Measurements from ENCODE around the gene MIS18BP1.

Gene MIS18BP1

GRCh38 chr14:45194964-45195363 is 58.0 kb downstream of the MIS18BP1 start:
- FAIRE-seq (peak; percentile 54), DNase-seq (ENCODE audit: insufficient read length) (no peak)
- TF ChIP-seq POLR2A (IDR thresholded peaks at IDR 0.05; ENCODE audit: low read depth, low read length) (no peak), POLR2AphosphoS5 (IDR thresholded peaks at IDR 0.05; ENCODE audit: low read depth, low read length) (no peak), TAF1 (IDR thresholded peaks at IDR 0.05; ENCODE audit: borderline replicate concordance, low read depth, low read length) (no peak)

DNA sequence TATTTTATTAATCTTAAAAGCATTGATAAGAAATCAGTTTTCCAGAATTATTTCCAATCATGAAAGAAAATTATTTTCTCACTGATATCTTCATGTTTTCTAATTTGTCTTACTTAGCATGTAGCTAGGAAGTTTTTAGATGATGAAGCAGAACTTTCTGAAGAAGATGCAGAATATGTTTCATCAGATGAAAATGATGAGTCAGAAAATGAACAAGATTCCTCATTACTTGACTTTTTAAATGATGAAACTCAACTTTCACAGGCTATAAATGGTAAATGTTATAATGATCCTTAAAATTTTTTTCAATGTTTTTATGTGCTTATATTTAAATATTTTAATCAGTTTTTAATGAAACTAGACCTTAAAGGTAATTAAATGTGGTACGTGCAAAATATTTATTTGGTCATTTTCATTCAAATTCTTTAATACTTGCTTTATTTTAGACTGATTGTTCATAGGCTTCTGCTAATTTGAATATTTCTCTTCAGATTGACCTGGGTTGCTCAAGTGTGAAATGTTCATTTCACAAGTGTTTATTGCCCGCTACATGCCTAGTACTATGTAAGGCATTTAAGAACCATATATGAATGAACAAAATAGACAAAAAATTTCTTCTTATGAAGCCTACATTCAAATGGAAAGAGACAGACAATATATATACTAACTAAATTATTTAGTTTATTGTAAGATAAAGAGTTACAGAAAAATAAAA is 67.7 kb downstream of the MIS18BP1 start:
- TF ChIP-seq TAF1 (IDR thresholded peaks at IDR 0.05; ENCODE audit: borderline replicate concordance, low read depth, low read length) (no peak), POLR2AphosphoS5 (IDR thresholded peaks at IDR 0.05; ENCODE audit: low read depth, low read length) (no peak), POLR2A (IDR thresholded peaks at IDR 0.05; ENCODE audit: low read depth, low read length) (no peak)
- FAIRE-seq = no peak
- no peak for DNase-seq (ENCODE audit: insufficient read length)

DNA sequence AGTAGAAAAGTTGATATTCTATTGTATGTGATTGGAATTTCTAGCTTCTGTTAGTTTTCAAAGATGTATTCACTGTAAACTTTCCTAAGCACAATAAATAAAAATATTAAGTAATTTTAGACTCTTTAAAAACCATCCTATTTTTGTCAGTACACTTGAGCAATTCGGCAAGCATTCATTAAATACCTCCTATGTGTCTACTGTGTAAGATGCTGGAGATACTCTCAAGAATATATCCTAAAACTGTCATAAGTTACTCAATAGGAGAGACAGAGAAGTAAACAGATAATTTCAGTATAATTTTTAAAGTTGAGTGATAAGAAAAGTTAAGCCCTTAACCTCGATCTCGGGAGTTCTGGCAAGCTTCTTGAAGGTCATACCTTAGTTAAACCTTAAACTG is 71.2 kb downstream of the MIS18BP1 start:
- FAIRE-seq (no peak), DNase-seq (ENCODE audit: insufficient read length) (no peak)
- no peak for TF ChIP-seq POLR2AphosphoS5 (IDR thresholded peaks at IDR 0.05; ENCODE audit: low read depth, low read length)
- no peak for TF ChIP-seq POLR2A (IDR thresholded peaks at IDR 0.05; ENCODE audit: low read depth, low read length)
- no peak for TF ChIP-seq TAF1 (IDR thresholded peaks at IDR 0.05; ENCODE audit: borderline replicate concordance, low read depth, low read length)

GRCh38 chr14:45181329-45181728 is 71.7 kb downstream of the MIS18BP1 start:
- DNase-seq (ENCODE audit: insufficient read length) (no peak), FAIRE-seq (no peak)
- no peak for TF ChIP-seq POLR2AphosphoS5 (IDR thresholded peaks at IDR 0.05; ENCODE audit: low read depth, low read length)
- no peak for TF ChIP-seq POLR2A (IDR thresholded peaks at IDR 0.05; ENCODE audit: low read depth, low read length)
- TF ChIP-seq TAF1 (IDR thresholded peaks at IDR 0.05; ENCODE audit: borderline replicate concordance, low read depth, low read length) = no peak

DNA sequence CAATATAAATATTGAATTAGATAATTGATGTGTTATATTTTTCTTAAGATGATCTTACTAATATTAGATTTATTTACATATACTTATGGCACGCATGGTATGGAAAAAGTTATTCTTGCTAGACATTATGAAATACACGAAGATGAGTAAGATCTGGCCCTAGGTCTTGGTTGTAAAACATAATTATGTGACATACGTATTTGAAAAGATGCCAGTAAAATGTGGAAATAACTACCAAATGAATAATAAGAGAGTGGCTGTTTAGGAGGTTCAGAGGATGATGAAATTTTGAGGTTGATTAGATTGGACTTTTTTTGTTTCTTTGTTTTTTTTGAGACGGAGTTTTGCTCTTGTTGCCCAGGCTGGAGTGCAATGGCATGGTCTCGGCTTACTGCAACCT is 75.9 kb downstream of the MIS18BP1 start:
- DNase-seq (ENCODE audit: insufficient read length) = no peak
- FAIRE-seq = no peak
- TF ChIP-seq POLR2A (IDR thresholded peaks at IDR 0.05; ENCODE audit: low read depth, low read length) (no peak), POLR2AphosphoS5 (IDR thresholded peaks at IDR 0.05; ENCODE audit: low read depth, low read length) (no peak), TAF1 (IDR thresholded peaks at IDR 0.05; ENCODE audit: borderline replicate concordance, low read depth, low read length) (no peak)

DNA sequence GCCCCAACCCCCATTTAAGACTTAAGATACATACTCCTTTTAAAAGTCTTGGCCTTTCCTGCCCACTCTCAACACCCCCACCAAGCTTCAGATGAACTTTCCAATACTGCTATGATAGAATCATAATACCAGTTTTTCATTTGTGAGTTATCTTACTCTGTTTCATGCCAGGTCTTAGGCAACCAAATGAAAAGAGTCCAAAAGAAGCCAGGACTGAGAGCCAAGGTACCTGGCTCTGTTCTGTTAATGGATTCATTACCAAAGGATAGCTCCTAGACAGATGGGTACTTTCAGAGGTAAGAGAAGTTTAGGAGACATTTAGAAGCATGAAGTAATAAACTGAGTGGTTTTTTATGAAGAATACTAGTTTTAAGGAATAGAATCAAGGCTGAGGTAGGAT is 83.1 kb downstream of the MIS18BP1 start:
- FAIRE-seq (no peak), DNase-seq (ENCODE audit: insufficient read length) (no peak)
- TF ChIP-seq TAF1 (IDR thresholded peaks at IDR 0.05; ENCODE audit: borderline replicate concordance, low read depth, low read length) (no peak), POLR2A (IDR thresholded peaks at IDR 0.05; ENCODE audit: low read depth, low read length) (no peak), POLR2AphosphoS5 (IDR thresholded peaks at IDR 0.05; ENCODE audit: low read depth, low read length) (no peak)

DNA sequence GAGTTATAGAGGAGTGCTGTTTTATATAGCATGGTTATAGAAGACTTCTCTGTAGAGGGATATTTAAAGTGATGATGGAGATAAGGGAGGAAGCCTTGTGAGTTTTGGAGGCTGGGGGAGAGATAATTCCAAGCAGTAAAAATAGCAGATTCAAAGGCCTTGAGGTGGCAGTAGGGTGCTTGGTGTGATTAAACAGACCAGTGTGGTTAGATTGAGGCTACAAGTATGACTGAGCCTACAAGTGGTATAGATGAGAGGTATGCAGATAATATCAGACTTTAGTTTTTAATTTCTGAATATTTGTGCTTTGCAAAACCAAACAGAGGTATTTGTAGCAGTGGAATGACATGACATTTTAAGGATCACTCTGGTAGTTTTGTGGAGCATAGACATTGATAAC is 96.9 kb downstream of the MIS18BP1 start:
- TF ChIP-seq POLR2AphosphoS5 (IDR thresholded peaks at IDR 0.05; ENCODE audit: low read depth, low read length) (no peak), POLR2A (IDR thresholded peaks at IDR 0.05; ENCODE audit: low read depth, low read length) (no peak), TAF1 (IDR thresholded peaks at IDR 0.05; ENCODE audit: borderline replicate concordance, low read depth, low read length) (no peak)
- FAIRE-seq (no peak), DNase-seq (ENCODE audit: insufficient read length) (no peak)

Data from GM12892 (cell line).